GM18873 (cell line): ENCODE measurements around the gene MMP14.
A peak's percentile ranks its signal among the peaks of the same experiment; 100 is the strongest.

Experiments
- ATAC-seq: cut with Tn5 transposase; IDR thresholded peaks from one replicate; pipeline ENCODE4 v1.9.1; 2021; ENCODE audit warnings: mild to moderate bottlenecking, moderate library complexity, moderate number of reproducible peaks; ENCODE audit not compliant: unreplicated experiment, low FRiP score

Gene MMP14

DNA sequence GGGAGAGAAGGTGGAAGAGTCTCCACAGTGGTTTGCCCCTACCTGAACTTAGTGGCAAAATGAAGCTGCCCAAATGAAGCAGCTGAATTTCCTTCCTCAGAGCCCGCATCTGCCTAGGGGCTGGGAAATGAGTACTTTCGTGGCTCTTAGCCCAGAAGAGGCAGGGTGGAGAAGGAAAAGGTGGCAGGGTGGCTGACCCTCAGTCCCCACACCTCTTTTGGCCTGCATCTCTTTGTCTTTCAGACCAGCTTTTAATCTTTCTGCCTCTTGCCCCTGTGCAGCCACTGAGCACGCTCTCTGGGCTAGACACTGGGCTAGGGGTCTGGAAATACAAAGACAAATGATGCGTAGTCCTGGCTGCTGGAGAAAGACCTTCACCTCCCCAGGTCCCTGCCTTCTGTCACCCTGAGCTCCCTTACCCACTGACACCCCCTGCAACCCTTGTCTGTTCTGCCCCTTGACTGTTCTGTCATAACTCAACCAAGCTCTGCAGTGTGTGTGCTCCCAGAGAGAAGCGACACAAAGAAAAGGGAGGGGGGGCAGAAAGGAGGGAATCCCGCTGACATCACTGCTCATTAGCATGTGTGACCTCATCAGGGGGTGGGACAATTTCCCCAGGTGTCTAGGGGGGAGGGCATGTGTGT lies 46.3 kb downstream of the MMP14 start:
- no peak for ATAC-seq

- ATAC-seq: no peak
Measured at GRCh38 chr14:22883173-22883976, 47.0 kb downstream of the MMP14 start, which contains the start of gene REM2. TSS of gene REM2 (plus strand) at chr14:22883222. CDS start at chr14:22883288, 66 bp downstream.

DNA sequence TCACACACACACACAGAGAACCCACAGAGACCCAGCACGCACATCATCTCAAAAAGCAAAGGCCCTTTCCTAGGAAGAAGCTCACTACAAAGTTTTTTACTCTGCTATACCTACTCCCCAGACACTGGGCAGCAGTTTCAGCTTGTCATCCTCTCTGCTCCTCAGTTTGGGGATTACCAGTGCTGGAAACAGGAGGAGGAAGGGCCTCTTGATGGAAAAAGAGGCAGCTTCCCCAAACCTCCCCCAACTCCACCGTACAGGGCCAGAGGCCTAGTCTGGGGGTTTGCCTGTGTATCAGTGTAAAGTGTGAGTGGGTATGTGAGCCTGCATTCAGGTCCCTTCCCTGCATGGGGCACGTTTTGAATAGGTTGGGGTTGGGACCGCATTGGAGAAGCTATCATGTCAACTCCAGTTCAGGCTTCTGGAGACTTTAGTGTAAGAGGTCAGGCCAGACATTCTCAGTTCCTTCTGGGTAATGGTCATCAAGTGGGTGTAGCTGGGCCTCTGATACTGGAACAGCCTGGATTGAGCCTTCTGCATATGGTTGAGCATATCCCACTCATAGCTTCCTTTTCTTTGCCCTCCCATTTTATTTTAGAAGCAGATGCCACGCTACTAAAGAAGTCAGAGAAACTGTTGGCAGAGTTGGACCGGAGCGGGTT lies 47.8 kb downstream of the MMP14 start:
- ATAC-seq: no peak

- ATAC-seq: no peak
Measured at GRCh38 chr14:22884738-22885523, 48.5 kb downstream of the MMP14 start.

DNA sequence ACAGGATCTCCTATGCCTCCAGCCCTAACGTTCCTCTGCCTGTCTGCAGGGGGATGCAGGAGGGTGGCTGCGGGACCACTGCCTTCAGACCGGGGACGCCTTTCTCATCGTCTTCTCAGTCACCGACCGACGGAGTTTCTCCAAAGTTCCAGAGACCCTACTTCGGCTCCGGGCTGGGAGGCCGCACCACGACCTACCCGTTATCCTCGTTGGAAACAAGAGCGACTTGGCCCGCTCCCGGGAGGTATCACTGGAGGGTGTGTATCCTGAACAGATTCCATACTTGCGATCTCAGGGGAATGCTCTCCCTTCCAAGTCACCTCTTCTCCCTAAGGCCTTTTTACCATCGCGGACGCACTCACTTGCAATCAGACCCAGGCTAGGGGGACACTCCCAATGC lies 49.6 kb downstream of the MMP14 start:
- ATAC-seq: no peak

DNA sequence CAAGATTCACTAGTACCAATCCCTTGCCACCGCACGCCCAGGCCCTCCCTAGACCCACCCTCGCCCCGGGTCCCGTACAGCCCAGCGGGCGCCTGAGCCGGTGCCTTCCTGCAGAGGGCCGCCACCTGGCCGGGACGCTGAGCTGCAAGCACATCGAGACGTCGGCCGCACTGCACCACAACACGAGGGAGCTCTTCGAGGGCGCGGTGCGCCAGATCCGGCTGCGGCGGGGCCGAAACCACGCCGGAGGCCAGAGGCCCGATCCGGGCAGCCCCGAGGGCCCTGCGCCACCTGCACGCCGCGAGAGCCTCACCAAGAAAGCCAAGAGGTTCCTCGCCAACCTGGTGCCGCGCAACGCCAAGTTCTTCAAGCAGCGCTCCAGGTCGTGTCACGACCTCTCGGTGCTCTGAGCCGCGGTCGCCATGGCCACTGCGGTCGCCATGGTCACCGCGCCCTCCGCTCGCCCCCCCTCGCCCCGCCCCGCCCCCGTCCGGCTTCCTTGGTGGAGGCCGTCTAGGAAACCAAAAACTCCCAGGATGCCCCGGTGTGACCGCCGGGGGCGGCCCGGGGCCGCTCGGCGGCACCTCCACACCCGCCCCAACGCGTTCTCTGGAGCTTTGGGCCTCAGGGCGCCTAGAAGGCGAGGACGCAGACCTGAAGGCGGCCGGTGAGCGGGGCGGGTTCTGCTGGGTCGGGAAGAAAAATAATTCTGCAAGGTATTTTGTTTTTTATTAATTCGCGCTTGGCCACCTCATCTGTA lies 50.3 kb downstream of the MMP14 start:
- ATAC-seq: peak; percentile 45

- ATAC-seq: peak; percentile 31
Measured at GRCh38 chr14:22887260-22887989, 51.0 kb downstream of the MMP14 start.

DNA sequence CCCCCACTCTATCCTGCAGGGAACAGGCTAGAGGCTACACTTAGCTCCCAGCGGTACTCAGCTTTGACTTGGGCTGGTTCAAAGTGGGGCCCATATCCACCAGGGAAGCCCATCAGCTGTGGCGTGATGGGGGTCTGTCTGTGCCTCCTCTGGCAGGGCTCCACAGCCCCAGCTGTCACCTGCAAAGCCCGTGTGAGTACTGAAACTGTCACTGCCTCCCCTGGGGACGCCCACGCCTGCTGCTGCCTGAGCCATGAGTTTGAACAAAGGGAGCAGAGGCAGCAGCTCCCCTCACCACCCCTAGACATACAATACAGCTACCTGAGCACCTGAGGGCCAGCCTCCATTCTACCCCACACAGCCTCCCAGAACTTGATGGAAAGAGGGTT lies 51.6 kb downstream of the MMP14 start:
- ATAC-seq: peak; percentile 37

DNA sequence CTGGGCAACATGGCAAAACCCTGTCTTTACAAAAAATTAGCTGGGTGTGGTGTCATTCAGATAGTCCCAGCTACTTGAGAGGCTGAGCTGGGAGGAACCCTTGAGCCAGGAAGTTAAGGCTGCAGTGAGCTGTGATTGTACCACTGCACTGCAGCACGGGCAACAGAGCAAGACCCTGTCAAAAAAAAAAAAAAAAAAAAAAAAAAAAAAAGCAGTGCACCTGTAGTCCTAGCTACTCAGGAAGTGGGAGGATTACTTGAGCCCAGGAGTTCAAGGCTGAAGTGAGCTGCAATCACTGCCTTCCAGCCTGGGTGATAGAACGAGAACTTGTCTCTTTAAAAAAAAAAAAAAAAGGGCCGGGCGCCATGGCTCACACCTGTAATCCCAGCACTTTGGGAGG lies 52.3 kb downstream of the MMP14 start:
- ATAC-seq: no peak

DNA sequence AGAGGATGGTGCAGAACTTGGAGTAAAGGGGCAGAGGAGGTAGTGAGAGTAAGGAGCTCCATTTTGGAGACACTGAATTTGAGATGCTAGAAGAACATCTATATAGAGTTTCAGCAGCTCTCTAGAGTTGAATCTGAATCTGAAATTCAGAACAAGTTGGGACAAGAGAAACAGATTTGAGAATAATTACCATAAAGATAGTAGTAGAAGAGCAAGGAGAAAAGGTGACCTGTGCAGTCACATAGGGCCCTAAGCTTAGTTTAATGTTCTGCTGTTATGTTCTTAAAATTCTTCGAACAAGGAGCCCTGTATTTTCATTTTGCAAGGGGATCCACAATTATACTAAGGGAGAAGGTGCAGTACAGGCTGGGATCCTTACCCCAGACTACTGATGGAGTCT lies 54.0 kb downstream of the MMP14 start:
- no peak for ATAC-seq

DNA sequence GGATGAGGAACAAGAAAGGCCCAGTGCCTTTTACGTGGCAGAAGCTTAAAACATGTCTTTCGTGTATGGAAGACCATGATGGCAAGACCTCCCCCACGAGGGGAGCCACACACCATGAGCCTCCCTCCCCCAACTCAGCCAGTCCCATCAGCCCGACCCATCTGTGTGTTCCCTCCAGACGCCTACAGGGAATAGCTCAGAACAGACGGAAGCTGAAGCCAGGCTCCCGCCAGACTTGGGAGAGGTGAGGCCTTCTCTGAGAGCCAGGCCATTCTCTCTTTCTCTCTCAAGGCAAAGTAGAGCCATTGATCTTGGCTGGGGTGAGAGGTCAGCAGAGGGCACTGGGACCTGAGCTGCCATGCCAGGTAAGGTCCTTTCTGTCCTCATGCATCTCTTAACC lies 56.1 kb downstream of the MMP14 start:
- ATAC-seq: no peak

- ATAC-seq: no peak
Measured at GRCh38 chr14:22893706-22894105, 57.3 kb downstream of the MMP14 start.

GRCh38 chr14:22895402-22895801 lies 59.0 kb downstream of the MMP14 start:
- no peak for ATAC-seq

GRCh38 chr14:22896356-22896755 lies 60.0 kb downstream of the MMP14 start:
- no peak for ATAC-seq

DNA sequence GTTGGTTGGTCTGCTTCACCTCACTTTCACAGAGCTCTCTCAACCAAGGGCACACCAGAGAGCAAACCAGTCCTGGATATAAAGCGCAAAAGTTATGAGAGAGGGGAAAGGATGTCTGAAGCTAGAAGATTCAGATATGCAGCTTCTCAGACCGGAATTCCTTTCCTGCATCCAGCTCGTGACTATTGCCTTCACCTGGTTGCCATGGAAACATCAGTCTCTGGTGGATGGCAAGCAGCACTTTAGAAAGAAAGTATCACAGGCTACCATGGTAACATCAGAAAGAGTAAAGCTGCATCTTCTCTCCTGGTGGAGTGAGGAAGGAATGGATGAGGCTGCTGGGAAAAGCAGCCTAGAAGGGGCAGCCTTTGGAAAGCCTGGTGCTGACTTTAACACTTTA lies 60.4 kb downstream of the MMP14 start:
- no peak for ATAC-seq

GRCh38 chr14:22897357-22897756 lies 61.0 kb downstream of the MMP14 start:
- ATAC-seq: no peak
